Measurements from ENCODE around the gene TRIM28.
A peak's percentile ranks its signal among the peaks of the same experiment; 100 is the strongest.
"Not testable (repeated sequence)": the region's sequence is repeated elsewhere in the genome, so short reads cannot be mapped to it uniquely, and the experiment has no call there.

The TRIM28 gene

DNA sequence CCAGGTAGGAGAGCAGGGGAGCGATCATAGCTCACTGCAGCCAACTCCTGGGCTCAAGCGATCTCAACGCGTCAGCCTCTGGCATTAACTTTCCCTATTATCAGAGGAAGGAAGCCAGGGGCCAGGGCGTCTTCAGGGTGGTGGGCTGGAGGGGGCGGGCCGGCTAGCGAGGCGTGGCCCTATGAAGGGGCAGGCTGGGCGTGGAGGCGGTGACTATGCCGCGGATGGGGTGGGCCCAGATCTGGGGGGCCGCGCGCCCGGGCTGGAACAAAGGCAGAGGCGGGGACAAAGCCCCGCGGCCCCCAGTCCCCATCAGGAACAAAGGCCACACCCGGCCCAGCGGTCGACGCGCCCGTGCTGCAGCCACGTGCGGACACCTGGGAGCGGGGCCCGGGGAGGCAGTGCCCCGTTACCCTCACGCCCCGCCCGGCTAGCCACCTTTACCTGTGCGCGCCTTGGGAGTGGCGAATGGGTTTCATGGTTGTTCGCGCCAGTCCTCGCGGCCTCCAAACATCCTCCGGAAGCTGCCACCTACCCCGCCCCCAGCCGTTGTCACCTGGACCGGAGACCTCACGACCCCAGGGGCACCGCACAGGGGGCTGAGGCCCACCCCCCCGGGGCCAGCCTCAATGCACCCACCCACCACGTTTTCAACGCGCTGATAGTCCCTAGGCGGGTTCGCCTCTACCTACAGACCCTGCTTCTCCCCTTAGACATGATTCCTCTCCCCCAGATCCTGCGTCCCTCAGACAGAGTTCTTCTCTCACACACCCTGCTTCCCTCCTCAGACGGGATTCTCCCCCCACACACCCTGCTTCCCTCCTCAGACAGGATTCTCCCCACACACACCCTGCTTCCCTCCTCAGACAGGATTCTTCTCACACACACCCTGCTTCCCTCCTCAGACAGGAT, 5.4 kb upstream of the TRIM28 start:
- TF ChIP-seq, protein P1, sequence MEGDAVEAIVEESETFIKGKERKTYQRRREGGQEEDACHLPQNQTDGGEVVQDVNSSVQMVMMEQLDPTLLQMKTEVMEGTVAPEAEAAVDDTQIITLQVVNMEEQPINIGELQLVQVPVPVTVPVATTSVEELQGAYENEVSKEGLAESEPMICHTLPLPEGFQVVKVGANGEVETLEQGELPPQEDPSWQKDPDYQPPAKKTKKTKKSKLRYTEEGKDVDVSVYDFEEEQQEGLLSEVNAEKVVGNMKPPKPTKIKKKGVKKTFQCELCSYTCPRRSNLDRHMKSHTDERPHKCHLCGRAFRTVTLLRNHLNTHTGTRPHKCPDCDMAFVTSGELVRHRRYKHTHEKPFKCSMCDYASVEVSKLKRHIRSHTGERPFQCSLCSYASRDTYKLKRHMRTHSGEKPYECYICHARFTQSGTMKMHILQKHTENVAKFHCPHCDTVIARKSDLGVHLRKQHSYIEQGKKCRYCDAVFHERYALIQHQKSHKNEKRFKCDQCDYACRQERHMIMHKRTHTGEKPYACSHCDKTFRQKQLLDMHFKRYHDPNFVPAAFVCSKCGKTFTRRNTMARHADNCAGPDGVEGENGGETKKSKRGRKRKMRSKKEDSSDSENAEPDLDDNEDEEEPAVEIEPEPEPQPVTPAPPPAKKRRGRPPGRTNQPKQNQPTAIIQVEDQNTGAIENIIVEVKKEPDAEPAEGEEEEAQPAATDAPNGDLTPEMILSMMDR (conservative IDR thresholded peaks at IDR 0.05), result no peak
- H3K27ac ChIP-seq, result no peak overlapping the region

DNA sequence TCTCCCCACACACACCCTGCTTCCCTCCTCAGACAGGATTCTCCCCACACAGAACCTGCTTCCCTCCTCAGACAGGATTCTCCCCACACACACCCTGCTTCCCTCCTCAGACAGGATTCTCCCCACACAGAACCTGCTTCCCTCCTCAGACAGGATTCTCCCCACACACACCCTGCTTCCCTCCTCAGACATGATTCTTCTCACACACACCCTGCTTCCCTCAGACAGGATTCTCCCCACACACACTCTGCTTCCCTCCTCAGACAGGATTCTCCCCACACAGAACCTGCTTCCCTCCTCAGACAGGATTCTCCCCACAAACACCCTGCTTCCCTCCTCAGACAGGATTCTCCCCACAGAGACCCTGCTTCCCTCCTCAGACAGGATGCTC, 4.7 kb upstream of the TRIM28 start:
- H3K27ac ChIP-seq, result not testable (repeated sequence)

DNA sequence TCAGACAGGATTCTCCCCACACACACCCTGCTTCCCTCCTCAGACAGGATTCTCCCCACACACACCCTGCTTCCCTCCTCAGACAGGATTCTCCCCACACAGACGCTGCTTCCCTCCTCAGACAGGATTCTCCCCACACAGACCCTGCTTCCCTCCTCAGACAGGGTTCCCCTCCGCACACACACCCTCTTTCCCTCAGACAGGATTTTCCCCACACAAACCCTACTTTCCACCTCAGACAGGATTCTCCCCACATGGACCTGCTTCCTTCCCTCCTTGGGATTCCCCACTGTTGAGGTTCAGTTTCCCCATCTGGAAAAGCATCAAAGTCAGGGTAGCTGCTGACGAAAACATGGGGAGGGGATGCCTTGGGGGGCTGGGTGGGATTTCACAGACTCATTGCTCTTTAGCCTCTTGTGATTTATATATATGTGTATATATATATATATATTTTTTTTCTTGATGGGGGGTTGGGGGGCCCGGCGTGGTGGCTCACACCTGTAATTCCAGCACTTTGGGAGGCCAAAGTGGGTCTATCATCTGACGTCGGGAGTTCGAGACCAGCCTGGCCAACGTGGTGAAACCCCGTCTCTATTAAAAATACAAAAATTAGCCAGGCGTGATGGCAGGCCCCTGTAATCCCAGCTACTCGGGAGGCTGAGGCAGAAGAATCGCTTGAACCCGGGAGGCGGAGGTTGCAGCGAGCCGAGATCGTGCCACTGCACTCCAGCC, 1.1 kb upstream of the TRIM28 start:
- H3K27ac ChIP-seq, result peak overlapping the region; percentile 95

DNA sequence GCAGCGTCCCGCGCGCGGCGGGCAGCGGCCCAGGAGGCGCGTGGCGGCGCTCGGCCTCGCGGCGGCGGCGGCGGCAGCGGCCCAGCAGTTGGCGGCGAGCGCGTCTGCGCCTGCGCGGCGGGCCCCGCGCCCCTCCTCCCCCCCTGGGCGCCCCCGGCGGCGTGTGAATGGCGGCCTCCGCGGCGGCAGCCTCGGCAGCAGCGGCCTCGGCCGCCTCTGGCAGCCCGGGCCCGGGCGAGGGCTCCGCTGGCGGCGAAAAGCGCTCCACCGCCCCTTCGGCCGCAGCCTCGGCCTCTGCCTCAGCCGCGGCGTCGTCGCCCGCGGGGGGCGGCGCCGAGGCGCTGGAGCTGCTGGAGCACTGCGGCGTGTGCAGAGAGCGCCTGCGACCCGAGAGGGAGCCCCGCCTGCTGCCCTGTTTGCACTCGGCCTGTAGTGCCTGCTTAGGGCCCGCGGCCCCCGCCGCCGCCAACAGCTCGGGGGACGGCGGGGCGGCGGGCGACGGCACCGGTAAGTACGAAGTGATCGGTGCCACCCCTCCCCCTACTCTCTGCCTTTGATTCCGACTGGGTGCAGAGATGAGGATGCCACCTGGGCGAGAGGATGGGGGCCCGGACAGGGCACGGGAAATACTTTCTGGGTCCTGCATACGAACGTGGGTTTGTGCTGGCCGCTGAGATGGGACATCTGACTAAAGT, 874 bp downstream of the TRIM28 start:
- TF ChIP-seq, protein P1 (conservative IDR thresholded peaks at IDR 0.05), result no peak
- peak overlapping the region; percentile 95 for H3K27ac ChIP-seq

DNA sequence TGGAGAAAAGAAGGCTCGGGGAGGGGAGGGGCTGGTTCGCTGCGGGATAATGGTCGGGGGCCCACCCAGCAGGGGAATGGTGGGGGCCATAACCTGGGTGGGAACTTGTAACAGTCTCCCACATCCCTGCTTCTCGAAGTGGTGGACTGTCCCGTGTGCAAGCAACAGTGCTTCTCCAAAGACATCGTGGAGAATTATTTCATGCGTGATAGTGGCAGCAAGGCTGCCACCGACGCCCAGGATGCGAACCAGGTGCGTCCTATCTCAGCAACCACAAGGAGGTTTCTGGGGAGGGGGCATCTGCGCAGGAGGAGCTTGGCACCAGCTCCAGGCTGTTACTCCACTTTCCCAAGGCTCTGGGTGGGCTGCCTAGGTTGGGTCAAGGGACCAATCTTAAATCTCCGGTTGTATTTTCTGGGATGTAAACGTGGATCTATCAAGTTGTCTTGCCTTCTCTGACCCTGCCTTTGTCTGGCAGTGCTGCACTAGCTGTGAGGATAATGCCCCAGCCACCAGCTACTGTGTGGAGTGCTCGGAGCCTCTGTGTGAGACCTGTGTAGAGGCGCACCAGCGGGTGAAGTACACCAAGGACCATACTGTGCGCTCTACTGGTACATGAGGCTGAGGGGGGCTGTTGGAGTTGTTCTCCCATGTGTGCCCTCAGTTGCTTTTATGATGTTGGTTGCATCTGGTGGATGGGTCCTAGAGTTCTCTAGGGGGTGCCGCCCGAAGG, 1.6 kb downstream of the TRIM28 start:
- TF ChIP-seq, protein P1 (conservative IDR thresholded peaks at IDR 0.05), result no peak

DNA sequence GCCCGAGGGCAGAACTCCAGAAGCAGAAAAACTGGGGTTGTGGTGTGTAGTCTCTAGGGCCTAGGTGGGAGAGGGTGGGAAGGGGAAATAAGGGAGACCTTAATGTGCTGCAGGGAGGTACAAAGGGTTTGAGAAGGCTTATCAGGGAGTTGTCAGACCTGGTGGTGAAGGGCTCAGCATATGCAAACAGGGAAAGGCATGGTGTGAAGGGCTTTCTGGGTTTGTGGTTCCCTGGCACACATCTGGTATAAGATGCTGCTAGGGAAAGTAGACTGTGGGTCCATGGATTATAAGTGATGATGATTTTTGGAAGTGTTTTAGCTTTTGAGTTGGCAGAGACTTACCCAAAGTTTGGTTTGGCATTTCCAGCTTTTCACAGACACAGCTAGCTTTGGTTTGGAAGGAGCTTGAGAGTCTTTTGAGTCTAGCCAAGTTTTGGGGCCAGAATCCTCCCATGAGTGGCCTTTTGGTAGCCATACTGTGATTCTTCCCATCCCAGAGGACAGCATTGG, 2.2 kb downstream of the TRIM28 start:
- TF ChIP-seq, protein P1 (conservative IDR thresholded peaks at IDR 0.05), result no peak
- peak overlapping the region; percentile 95; the same call in 1 of the 2 replicates for H3K27ac ChIP-seq

More for the DNA sequence above, 1.6 kb downstream of the TRIM28 start:
- peak overlapping the region; percentile 95 for H3K27ac ChIP-seq

DNA sequence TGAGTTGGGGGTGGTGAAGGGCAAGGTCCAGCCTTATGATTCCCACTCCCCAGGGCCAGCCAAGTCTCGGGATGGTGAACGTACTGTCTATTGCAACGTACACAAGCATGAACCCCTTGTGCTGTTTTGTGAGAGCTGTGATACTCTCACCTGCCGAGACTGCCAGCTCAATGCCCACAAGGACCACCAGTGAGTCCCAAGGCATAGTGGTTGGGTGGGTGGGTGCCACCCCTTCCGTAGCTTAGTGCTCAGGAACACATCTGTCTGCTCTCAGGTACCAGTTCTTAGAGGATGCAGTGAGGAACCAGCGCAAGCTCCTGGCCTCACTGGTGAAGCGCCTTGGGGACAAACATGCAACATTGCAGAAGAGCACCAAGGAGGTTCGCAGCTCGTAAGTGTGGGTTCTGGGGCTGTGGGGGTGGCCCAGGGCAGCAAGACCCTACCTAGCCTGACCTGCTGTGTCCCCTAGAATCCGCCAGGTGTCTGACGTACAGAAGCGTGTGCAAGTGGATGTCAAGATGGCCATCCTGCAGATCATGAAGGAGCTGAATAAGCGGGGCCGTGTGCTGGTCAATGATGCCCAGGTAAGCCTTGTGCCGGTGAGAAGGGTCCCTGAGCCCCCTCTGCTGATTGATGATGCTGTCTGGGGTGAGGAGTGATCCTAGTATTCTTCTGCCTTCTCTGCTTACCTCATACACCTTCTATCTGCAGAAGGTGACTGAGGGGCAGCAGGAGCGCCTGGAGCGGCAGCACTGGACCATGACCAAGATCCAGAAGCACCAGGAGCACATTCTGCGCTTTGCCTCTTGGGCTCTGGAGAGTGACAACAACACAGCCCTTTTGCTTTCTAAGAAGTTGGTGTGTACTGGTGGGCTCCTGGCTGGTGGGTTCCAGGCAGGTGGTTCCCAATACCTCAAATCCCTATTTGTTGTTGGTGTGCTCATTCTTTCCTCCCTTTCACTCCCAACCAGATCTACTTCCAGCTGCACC, 3.8 kb downstream of the TRIM28 start:
- H3K27ac ChIP-seq, result peak overlapping the region; percentile 95; the same call in 1 of the 2 replicates
- TF ChIP-seq, protein P1 (conservative IDR thresholded peaks at IDR 0.05), result no peak
